SK-N-SH (cell line): ENCODE results near the gene PEX16.

ENCODE experiments used
- EP300 ChIP-seq, 2 experiments: IDR thresholded peaks; 2 replicates each; pipeline versions ENCODE4 v1.4.0 to v1.6.1; 2012; ENCODE audit warnings: borderline replicate concordance in 1 of 2, low read depth in 1 of 2, low read length in 1 of 2
- TAF1 ChIP-seq: IDR thresholded peaks from 2 replicates; pipeline ENCODE4 v1.6.1; 2012; ENCODE audit warnings: low read depth, mild to moderate bottlenecking, low read length, moderate library complexity, borderline replicate concordance
- TF ChIP-seq, protein P1 (sequence below): fragments of 200-600 bp; sonication (generic); IDR thresholded peaks from 2 replicates; pipeline ENCODE4 v1.6.1; 2017; ENCODE audit warnings: antibody characterized with exemption, mild to moderate bottlenecking, moderate library complexity

DNA sequence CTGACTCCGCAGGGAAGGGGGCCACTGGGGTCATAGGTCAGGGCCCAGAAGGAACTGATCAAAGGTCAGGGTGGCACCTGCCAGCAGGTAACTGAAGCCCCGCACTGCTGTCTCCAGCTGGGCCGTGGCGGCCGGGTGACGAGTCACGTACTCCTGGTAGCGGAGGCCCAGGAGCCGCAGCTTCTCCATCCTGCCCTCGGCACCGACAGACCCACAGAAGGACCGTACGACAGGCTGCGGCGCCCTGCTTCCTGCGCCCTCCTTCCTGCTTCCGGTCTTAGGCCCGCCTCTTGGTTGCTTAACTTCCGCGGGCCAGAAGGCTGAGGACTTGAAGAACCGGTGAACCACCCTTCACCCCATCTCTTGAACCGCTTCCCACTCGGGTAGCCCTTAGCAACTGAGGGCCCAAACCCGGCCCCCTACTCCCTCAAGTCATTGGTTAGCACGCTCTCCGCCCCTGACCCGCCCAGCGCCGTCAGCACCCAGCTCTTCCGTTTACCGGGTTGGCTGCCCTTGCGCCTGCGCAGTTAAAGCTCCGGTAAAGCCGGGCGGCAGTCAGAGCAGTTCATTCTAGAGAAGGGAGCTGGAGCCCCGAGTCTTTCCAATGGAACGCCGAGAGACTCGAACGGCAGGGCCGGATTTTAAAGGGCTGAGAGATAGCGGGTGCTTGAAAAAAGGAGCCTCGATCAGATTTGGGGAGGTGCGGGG is at the start of gene PEX16:
- TF ChIP-seq, protein P1, sequence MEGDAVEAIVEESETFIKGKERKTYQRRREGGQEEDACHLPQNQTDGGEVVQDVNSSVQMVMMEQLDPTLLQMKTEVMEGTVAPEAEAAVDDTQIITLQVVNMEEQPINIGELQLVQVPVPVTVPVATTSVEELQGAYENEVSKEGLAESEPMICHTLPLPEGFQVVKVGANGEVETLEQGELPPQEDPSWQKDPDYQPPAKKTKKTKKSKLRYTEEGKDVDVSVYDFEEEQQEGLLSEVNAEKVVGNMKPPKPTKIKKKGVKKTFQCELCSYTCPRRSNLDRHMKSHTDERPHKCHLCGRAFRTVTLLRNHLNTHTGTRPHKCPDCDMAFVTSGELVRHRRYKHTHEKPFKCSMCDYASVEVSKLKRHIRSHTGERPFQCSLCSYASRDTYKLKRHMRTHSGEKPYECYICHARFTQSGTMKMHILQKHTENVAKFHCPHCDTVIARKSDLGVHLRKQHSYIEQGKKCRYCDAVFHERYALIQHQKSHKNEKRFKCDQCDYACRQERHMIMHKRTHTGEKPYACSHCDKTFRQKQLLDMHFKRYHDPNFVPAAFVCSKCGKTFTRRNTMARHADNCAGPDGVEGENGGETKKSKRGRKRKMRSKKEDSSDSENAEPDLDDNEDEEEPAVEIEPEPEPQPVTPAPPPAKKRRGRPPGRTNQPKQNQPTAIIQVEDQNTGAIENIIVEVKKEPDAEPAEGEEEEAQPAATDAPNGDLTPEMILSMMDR, result no peak
- TF ChIP-seq EP300 (IDR thresholded peaks at IDR 0.05; ENCODE audit: borderline replicate concordance in 1 of 2, low read depth in 1 of 2, low read length in 1 of 2) (no peak), TAF1 (peak; percentile 55; the same call in 1 of the 2 replicates)
